HepG2 (cell line): ENCODE measurements around the gene SAPCD1. TPM values are rescaled to one million over a fixed set of nuclear protein-coding genes. Genes with fewer than 3 reads are reported as not detected.

Experiments
- BCL6 ChIP-seq: IDR thresholded peaks from 2 replicates; pipeline ENCODE4 v1.6.1; 2016; ENCODE audit warnings: missing genetic modification reagents, missing compliant biosample characterization
- ELF1 ChIP-seq: sonication (generic); formaldehyde crosslinking; IDR thresholded peaks from 2 replicates; pipeline ENCODE4 v1.4.0; 2020; ENCODE audit warnings: missing genetic modification reagents
- ELF3 ChIP-seq: IDR thresholded peaks from 2 replicates; pipeline ENCODE4 v1.6.1; 2016; ENCODE audit warnings: missing genetic modification reagents, missing compliant biosample characterization
- ETV5 ChIP-seq: IDR thresholded peaks from 2 replicates; pipeline ENCODE4 v1.6.1; 2018; ENCODE audit warnings: missing biosample characterization, missing genetic modification reagents, inconsistent platforms, borderline replicate concordance
- FOSL1 ChIP-seq: sonication (generic); formaldehyde crosslinking; IDR thresholded peaks from 2 replicates; pipeline ENCODE4 v1.9.0; 2021; ENCODE audit warnings: missing genetic modification reagents, borderline replicate concordance
- FOSL2 ChIP-seq: sonication (generic); formaldehyde crosslinking; IDR thresholded peaks from 2 replicates; pipeline ENCODE4 v1.4.0; 2020; ENCODE audit warnings: missing genetic modification reagents
- GFI1 ChIP-seq: sonication (generic); formaldehyde crosslinking; IDR thresholded peaks from 2 replicates; pipeline ENCODE4 v1.5.0; 2020; ENCODE audit warnings: missing genetic modification reagents, mild to moderate bottlenecking, borderline replicate concordance
- HNRNPL ChIP-seq: fragments of 200-400 bp; formaldehyde crosslinking; IDR thresholded peaks from 2 replicates; pipeline ENCODE4 v1.6.1; 2017; ENCODE audit warnings: mild to moderate bottlenecking, low read depth, low read length
- KAT2B ChIP-seq: fragments of 150-350 bp; IDR thresholded peaks from 2 replicates; pipeline ENCODE4 v1.6.1; 2014; ENCODE audit warnings: low read depth, low read length, borderline replicate concordance
- KAT7 ChIP-seq: IDR thresholded peaks from 2 replicates; pipeline ENCODE4 v1.6.1; 2018; ENCODE audit warnings: borderline replicate concordance, missing compliant biosample characterization
- MED1 ChIP-seq: sonication (generic); formaldehyde crosslinking; IDR thresholded peaks from 2 replicates; pipeline ENCODE4 v1.4.0; 2020; ENCODE audit warnings: missing genetic modification reagents
- RXRB ChIP-seq: IDR thresholded peaks from 2 replicates; pipeline ENCODE4 v1.6.1; 2016; ENCODE audit warnings: borderline replicate concordance, missing genetic modification reagents, missing compliant biosample characterization
- SAP130 ChIP-seq: IDR thresholded peaks from 2 replicates; pipeline ENCODE4 v1.6.1; 2016; ENCODE audit warnings: low read depth
- TARDBP ChIP-seq: sonication (generic); formaldehyde crosslinking; IDR thresholded peaks from 2 replicates; pipeline ENCODE4 v1.8.0; 2022; ENCODE audit warnings: mild to moderate bottlenecking, missing genetic modification reagents
- ZFP62 ChIP-seq: sonication (generic); formaldehyde crosslinking; IDR thresholded peaks from 2 replicates; pipeline ENCODE4 v1.4.0; 2020; ENCODE audit warnings: missing genetic modification reagents
- ZMAT3 ChIP-seq: sonication (generic); formaldehyde crosslinking; conservative IDR thresholded peaks from 2 replicates; pipeline ENCODE4 v1.7.0; 2021; ENCODE audit warnings: missing genetic modification reagents
- ZNF484 ChIP-seq: sonication (generic); formaldehyde crosslinking; IDR thresholded peaks from 2 replicates; pipeline ENCODE4 v1.5.1; 2020; ENCODE audit warnings: mild to moderate bottlenecking, low read depth, missing genetic modification reagents, borderline replicate concordance
- ZNF512 ChIP-seq: sonication (generic); formaldehyde crosslinking; IDR thresholded peaks from 2 replicates; pipeline ENCODE4 v1.4.0; 2020; ENCODE audit warnings: mild to moderate bottlenecking, missing genetic modification reagents
- ZNF564 ChIP-seq: sonication (generic); formaldehyde crosslinking; IDR thresholded peaks from 2 replicates; pipeline ENCODE4 v1.8.1; 2023; ENCODE audit warnings: mild to moderate bottlenecking, missing genetic modification reagents
- ZNF788 ChIP-seq: sonication (generic); formaldehyde crosslinking; IDR thresholded peaks from 2 replicates; pipeline ENCODE4 v1.5.0; 2020; ENCODE audit warnings: mild to moderate bottlenecking, missing genetic modification reagents, borderline replicate concordance
- polyA plus RNA-seq, 8 experiments: library from polyadenylated mRNA; depleted of rRNA in 3 of 8; stranded (reverse) in 7 of 8; unstranded in 1 of 8; fragments of >200 nt; fragmentation: Illumina TruSeq in 4 of 8; extraction: Trizol in 4 of 8; gene quantifications; 2 replicates each; pipeline versions ENCODE4 v1.2.1 to v1.2.3, GENCODE V29; 2011 to 2016; ENCODE audit warnings: low read depth in 4 of 8, missing spikeins in 1 of 8, mixed read lengths in 1 of 8; ENCODE audit not compliant: insufficient read depth in 1 of 8
- total RNA-seq, 5 experiments: library from RNA; depleted of rRNA; stranded (reverse); fragments of >200 nt; fragmentation: Illumina TruSeq; extraction: Trizol; gene quantifications; 2 replicates each; pipeline ENCODE4 v1.2.3, GENCODE V29; 2016; ENCODE audit warnings: low read depth in 1 of 5
- TF ChIP-seq, protein P1 (sequence below): fragments of 450-650 bp; IDR thresholded peaks from 2 replicates; pipeline ENCODE4 v1.6.1; 2017; ENCODE audit warnings: mild to moderate bottlenecking
- TF ChIP-seq, protein P2 (sequence below): IDR thresholded peaks from 2 replicates; pipeline ENCODE4 v1.6.1; 2018; ENCODE audit warnings: missing genetic modification reagents, mild to moderate bottlenecking, missing compliant biosample characterization
- TF ChIP-seq, protein P3 (sequence below), 2 experiments: sonication (generic) in 1 of 2; formaldehyde crosslinking in 1 of 2; IDR thresholded peaks; 2 replicates each; pipeline versions ENCODE4 v1.4.0 to v1.6.1; 2018 to 2020; ENCODE audit warnings: missing genetic modification reagents in 2 of 2, borderline replicate concordance in 1 of 2, low read depth in 1 of 2, mild to moderate bottlenecking in 1 of 2, missing biosample characterization in 1 of 2

Gene SAPCD1
- total and polyA plus RNA-seq, 2 of the 13 experiments (the other 11 are each of a cell fraction or from before 2014, with no cell fraction given): 2.5 to 3.9 TPM

DNA sequence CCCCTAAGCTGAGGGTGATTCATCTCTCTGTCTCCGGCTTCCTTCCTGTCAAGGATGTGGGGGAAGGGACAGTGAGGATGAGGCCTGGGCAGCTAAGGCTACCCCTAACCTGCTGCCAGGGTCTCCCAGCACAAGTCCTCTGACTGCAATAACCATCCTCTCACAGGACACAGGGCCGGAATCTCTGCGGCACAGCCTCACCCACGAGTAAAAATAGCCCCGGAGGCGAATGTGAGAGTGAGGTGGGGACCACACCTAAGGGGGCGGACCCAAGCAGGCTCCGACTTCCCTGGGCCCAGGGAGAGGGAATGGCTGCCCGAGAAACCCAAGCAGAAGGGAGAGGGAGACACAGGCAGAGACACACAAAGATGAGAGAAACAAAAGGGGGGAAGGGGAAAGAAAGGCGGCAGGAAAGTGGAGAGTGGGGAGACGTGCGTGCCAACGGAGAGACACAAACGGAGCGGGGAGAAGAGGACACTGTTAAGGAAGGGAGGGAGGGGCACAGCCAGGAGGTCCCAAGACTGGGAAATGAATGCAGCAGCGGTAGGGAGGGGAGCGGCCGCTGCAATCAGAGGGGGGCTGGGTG, 27.5 kb upstream of the SAPCD1 start (continued):
- TF ChIP-seq, protein P1, sequence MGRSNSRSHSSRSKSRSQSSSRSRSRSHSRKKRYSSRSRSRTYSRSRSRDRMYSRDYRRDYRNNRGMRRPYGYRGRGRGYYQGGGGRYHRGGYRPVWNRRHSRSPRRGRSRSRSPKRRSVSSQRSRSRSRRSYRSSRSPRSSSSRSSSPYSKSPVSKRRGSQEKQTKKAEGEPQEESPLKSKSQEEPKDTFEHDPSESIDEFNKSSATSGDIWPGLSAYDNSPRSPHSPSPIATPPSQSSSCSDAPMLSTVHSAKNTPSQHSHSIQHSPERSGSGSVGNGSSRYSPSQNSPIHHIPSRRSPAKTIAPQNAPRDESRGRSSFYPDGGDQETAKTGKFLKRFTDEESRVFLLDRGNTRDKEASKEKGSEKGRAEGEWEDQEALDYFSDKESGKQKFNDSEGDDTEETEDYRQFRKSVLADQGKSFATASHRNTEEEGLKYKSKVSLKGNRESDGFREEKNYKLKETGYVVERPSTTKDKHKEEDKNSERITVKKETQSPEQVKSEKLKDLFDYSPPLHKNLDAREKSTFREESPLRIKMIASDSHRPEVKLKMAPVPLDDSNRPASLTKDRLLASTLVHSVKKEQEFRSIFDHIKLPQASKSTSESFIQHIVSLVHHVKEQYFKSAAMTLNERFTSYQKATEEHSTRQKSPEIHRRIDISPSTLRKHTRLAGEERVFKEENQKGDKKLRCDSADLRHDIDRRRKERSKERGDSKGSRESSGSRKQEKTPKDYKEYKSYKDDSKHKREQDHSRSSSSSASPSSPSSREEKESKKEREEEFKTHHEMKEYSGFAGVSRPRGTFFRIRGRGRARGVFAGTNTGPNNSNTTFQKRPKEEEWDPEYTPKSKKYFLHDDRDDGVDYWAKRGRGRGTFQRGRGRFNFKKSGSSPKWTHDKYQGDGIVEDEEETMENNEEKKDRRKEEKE: no peak
- TF ChIP-seq ELF3 (CRISPR knock-in tag): peak; percentile 45; the same call in 1 of the 2 replicates
- peak; percentile 55; the same call in 1 of the 2 replicates for TF ChIP-seq ZNF788
- TF ChIP-seq FOSL2 (CRISPR knock-in tag): peak; percentile 97
- peak; percentile 10; the same call in 1 of the 2 replicates for TF ChIP-seq ZNF512
- TF ChIP-seq ZMAT3: peak; percentile 70; the same call in 1 of the 2 replicates
- peak; percentile 95 for TF ChIP-seq ETV5
- TF ChIP-seq SAP130 (CRISPR knock-in tag): peak; percentile 87
- peak; percentile 77; the same call in 1 of the 2 replicates for TF ChIP-seq KAT7 (CRISPR knock-in tag)
- 0 out of 2 replicates have a peak, but pooled peaks have one; percentile 32 for TF ChIP-seq GFI1
- peak; percentile 66; the same call in 1 of the 2 replicates for TF ChIP-seq FOSL1 (CRISPR knock-in tag)
- no peak for TF ChIP-seq KAT2B
- TF ChIP-seq, protein P2, sequence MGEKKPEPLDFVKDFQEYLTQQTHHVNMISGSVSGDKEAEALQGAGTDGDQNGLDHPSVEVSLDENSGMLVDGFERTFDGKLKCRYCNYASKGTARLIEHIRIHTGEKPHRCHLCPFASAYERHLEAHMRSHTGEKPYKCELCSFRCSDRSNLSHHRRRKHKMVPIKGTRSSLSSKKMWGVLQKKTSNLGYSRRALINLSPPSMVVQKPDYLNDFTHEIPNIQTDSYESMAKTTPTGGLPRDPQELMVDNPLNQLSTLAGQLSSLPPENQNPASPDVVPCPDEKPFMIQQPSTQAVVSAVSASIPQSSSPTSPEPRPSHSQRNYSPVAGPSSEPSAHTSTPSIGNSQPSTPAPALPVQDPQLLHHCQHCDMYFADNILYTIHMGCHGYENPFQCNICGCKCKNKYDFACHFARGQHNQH (CRISPR knock-in tag): peak; percentile 14; the same call in 1 of the 2 replicates
- no peak for TF ChIP-seq ZFP62 (CRISPR knock-in tag)
- TF ChIP-seq ZNF484: no peak
- no peak for TF ChIP-seq ZNF564 (CRISPR knock-in tag)
- TF ChIP-seq MED1: peak; percentile 79
- peak; percentile 23 for TF ChIP-seq RXRB
- TF ChIP-seq BCL6: 0 out of 2 replicates have a peak, but pooled peaks have one; percentile 13
- TF ChIP-seq, protein P3, sequence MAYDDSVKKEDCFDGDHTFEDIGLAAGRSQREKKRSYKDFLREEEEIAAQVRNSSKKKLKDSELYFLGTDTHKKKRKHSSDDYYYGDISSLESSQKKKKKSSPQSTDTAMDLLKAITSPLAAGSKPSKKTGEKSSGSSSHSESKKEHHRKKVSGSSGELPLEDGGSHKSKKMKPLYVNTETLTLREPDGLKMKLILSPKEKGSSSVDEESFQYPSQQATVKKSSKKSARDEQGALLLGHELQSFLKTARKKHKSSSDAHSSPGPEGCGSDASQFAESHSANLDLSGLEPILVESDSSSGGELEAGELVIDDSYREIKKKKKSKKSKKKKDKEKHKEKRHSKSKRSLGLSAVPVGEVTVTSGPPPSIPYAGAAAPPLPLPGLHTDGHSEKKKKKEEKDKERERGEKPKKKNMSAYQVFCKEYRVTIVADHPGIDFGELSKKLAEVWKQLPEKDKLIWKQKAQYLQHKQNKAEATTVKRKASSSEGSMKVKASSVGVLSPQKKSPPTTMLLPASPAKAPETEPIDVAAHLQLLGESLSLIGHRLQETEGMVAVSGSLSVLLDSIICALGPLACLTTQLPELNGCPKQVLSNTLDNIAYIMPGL (CRISPR knock-in tag; IDR thresholded peaks at IDR 0.05; ENCODE audit: borderline replicate concordance in 1 of 2, low read depth in 1 of 2): peak in 1 of 2 experiments; percentile 65; a peak in 2 of 4 replicates
- peak; percentile 16; the same call in 1 of the 2 replicates for TF ChIP-seq ELF1
- 0 out of 2 replicates have a peak, but pooled peaks have one; percentile 41 for TF ChIP-seq HNRNPL
- TF ChIP-seq TARDBP (CRISPR knock-in tag): peak; percentile 9; the same call in 1 of the 2 replicates
